Mesendoderm (in vitro differentiated cells): ENCODE measurements around the gene IQCM.

ENCODE experiments used
- DNase-seq: peaks from one replicate; pipeline ENCODE4 v3.0.0; 2013
- H2AK5ac ChIP-seq: 2 replicates; pipeline ENCODE4 v1.6.1; 2013; ENCODE audit warnings: low read length, inconsistent platforms
- H2BK120ac ChIP-seq: 2 replicates; pipeline ENCODE4 v1.6.1; 2013; ENCODE audit warnings: low read depth, mild to moderate bottlenecking, low read length, moderate library complexity, mixed read lengths
- H2BK15ac ChIP-seq: replicated peaks from 2 replicates; pipeline ENCODE4 v1.6.1; 2013; ENCODE audit warnings: low read depth, mild to moderate bottlenecking, moderate library complexity
- H2BK5ac ChIP-seq: 2 replicates; pipeline ENCODE4 v1.6.1; 2013; ENCODE audit warnings: low read length, inconsistent platforms
- H3K18ac ChIP-seq: 2 replicates; pipeline ENCODE4 v1.6.1; 2013; ENCODE audit warnings: mild to moderate bottlenecking, low read length, mixed read lengths
- H3K23ac ChIP-seq: one replicate; pipeline ENCODE4 v1.6.1; 2013; ENCODE audit warnings: low read length
- H3K27ac ChIP-seq: 2 replicates; pipeline ENCODE4 v1.5.1; 2013; ENCODE audit warnings: low read depth, mild to moderate bottlenecking, inconsistent platforms, low read length, moderate library complexity
- H3K27me3 ChIP-seq: 2 replicates; pipeline ENCODE4 v1.6.1; 2013; ENCODE audit warnings: low read length, control low read depth, mild to moderate bottlenecking, inconsistent platforms; ENCODE audit not compliant: insufficient read depth, poor library complexity
- H3K36me3 ChIP-seq: 2 replicates; pipeline ENCODE4 v1.6.1; 2013; ENCODE audit warnings: low read length, inconsistent platforms; ENCODE audit not compliant: control insufficient read depth, insufficient read depth
- H3K4ac ChIP-seq: one replicate; pipeline ENCODE4 v1.6.1; 2013; ENCODE audit warnings: low read depth, mild to moderate bottlenecking, low read length, moderate library complexity
- H3K4me1 ChIP-seq: 2 replicates; pipeline ENCODE4 v1.6.1; 2013; ENCODE audit warnings: low read depth, low read length, inconsistent platforms; ENCODE audit not compliant: control insufficient read depth
- H3K4me2 ChIP-seq: 2 replicates; pipeline ENCODE4 v1.6.1; 2013; ENCODE audit warnings: low read length
- H3K4me3 ChIP-seq: 2 replicates; pipeline ENCODE4 v1.5.1; 2013; ENCODE audit warnings: mild to moderate bottlenecking, low read length
- H3K56ac ChIP-seq: one replicate; pipeline ENCODE4 v1.6.1; 2013; ENCODE audit warnings: low read length
- H3K79me1 ChIP-seq: 2 replicates; pipeline ENCODE4 v1.6.1; 2013; ENCODE audit warnings: low read length, inconsistent platforms
- H3K79me2 ChIP-seq: 2 replicates; pipeline ENCODE4 v1.6.1; 2013; ENCODE audit warnings: mild to moderate bottlenecking, low read length; ENCODE audit not compliant: control insufficient read depth, insufficient read depth
- H3K9ac ChIP-seq: 2 replicates; pipeline ENCODE4 v1.6.1; 2013; ENCODE audit warnings: low read length, inconsistent platforms
- H4K5ac ChIP-seq: one replicate; pipeline ENCODE4 v1.6.1; 2013; ENCODE audit warnings: low read length
- H4K8ac ChIP-seq: one replicate; pipeline ENCODE4 v1.6.1; 2013; ENCODE audit warnings: low read depth, mild to moderate bottlenecking, control low read depth, low read length, moderate library complexity
- WGBS: extraction: QIAGEN DNeasy Blood & Tissue Kit; methylation state at CpG from one replicate; pipeline ENCODE4 v1.1.7; 2013; ENCODE audit warnings: low lambda C conversion rate, missing lambda C conversion rate; ENCODE audit not compliant: insufficient coverage; ENCODE audit errors: extremely low coverage; 5-methylcytosine and 5-hydroxymethylcytosine counted together

The IQCM gene

DNA sequence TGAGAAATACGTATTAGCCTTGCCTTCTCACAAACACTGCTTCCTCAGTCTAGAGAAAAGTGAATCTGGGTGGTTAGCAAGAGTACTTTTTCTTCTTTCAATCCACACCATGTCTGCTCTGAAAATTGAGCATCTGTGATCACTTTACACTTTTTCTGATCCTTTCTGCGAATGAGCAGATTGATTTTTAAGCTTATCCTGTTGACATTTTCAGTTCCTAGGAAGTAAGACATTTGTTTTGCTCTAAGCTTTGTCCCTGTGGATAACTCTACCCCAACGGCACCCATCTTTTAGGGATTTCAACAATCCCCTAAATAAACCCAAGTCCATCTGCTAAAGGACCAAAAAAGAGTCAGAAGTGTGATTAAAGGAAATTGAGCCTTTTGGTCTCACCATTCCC, 487.5 kb downstream of the IQCM start:
- H3K56ac ChIP-seq = no peak overlapping the region
- no peak overlapping the region for H3K18ac ChIP-seq
- H2AK5ac ChIP-seq = no peak overlapping the region
- no peak overlapping the region for H2BK5ac ChIP-seq
- no peaks in the 10 kb centered on the region for H3K27me3 ChIP-seq
- H3K9ac ChIP-seq = no peak overlapping the region
- H3K4ac ChIP-seq = no peak overlapping the region
- no peak overlapping the region for H3K27ac ChIP-seq
- no peak overlapping the region for H4K5ac ChIP-seq
- no peaks in the 10 kb centered on the region for H3K79me2 ChIP-seq
- H2BK15ac ChIP-seq = no peak overlapping the region
- H3K36me3 ChIP-seq = no peaks in the 10 kb centered on the region
- no peak overlapping the region for H3K4me2 ChIP-seq
- H3K4me3 ChIP-seq = no peak overlapping the region
- H3K4me1 ChIP-seq = no peaks in the 10 kb centered on the region
- WGBS = no CpG with 5 or more reads among the region's 3 CpGs
- H3K79me1 ChIP-seq = no peaks in the 10 kb centered on the region
- H2BK120ac ChIP-seq = no peak overlapping the region
- no peak overlapping the region for H3K23ac ChIP-seq
- no peak for DNase-seq
- no peak overlapping the region for H4K8ac ChIP-seq

DNA sequence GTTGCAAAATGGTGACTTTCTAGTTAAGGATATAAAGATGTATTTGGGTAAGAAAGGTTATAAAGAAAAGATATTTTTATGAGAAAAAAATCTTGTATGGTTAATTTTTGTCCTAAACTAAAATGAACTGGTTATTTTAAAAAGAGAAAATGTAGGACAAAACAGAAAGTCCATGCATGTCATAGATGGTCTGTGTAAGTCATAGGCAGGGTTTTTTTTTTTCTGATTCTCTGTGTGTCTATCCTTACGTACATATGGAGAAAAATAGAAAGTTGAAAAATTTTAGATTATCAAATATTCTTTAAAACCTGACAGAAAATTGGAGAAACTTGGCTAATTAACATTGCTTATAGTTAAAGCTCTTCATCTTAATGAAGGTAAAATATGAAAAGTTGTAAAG, 493.4 kb downstream of the IQCM start:
- Histone ChIP-seq H2BK15ac (no peak overlapping the region), H2AK5ac (no peak overlapping the region), H3K27ac (no peak overlapping the region), H3K18ac (no peak overlapping the region), H3K56ac (no peak overlapping the region), H3K36me3 (no peaks in the 10 kb centered on the region), H3K4me2 (no peak overlapping the region), H3K27me3 (no peaks in the 10 kb centered on the region), H2BK5ac (no peak overlapping the region), H3K9ac (no peak overlapping the region), H3K4me3 (no peak overlapping the region), H4K8ac (no peak overlapping the region), H2BK120ac (no peak overlapping the region), H3K79me1 (no peaks in the 10 kb centered on the region), H4K5ac (no peak overlapping the region), H3K79me2 (no peaks in the 10 kb centered on the region), H3K4ac (no peak overlapping the region), H3K23ac (no peak overlapping the region), H3K4me1 (no peaks in the 10 kb centered on the region)
- no CpG with 5 or more reads among the region's 1 CpG for WGBS
- peak; percentile 37 for DNase-seq

DNA sequence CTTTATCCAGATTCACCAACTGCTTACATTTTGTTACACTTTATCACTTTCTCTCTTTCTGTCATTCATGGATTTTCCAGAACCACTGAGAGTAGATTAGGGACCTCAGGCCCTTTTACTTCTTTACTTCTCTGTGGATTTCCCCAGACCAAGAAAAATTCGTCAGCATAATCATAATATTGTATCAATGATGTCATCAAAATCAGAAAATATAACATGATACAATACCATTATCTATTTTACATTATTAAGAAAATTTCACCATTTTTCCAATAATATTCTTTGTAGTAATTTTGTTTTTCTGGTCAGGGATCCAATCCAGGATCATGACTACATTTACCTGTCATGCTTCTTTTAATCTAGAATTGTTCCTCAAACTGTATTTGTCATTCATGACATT, 494.2 kb downstream of the IQCM start:
- Histone ChIP-seq H4K5ac (no peak overlapping the region), H2BK15ac (no peak overlapping the region), H3K18ac (no peak overlapping the region), H3K4me2 (no peak overlapping the region), H3K27ac (no peak overlapping the region), H2AK5ac (no peak overlapping the region), H2BK120ac (no peak overlapping the region), H3K36me3 (no peaks in the 10 kb centered on the region), H3K56ac (no peak overlapping the region), H3K79me1 (no peaks in the 10 kb centered on the region), H3K79me2 (no peaks in the 10 kb centered on the region), H3K27me3 (no peaks in the 10 kb centered on the region), H3K4ac (no peak overlapping the region), H4K8ac (no peak overlapping the region), H3K9ac (no peak overlapping the region), H3K23ac (no peak overlapping the region), H3K4me1 (no peaks in the 10 kb centered on the region), H3K4me3 (no peak overlapping the region), H2BK5ac (no peak overlapping the region)
- WGBS = no CpG with 5 or more reads among the region's 1 CpG
- DNase-seq = no peak

DNA sequence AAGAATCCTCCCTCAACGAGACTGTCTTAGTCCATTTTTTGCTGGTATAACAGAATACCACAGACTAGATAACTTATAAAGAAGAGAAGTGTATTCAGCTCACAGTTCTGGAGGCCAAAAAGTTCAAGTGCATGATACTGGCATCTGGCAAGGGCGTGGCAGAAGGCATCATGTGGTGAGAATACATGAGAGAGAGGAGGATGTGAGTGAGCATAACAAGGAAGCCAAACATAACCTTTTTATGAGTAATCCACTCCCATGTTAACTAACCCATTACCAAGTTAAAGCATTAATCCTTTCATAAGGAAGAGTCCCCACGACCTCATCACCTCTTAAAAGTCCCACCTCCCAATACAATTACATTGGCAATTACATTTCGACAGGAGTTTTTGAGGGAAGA, 504.6 kb downstream of the IQCM start:
- no peak overlapping the region for H3K18ac ChIP-seq
- no peaks in the 10 kb centered on the region for H3K79me1 ChIP-seq
- no peak overlapping the region for H3K23ac ChIP-seq
- no peak overlapping the region for H2BK15ac ChIP-seq
- no peak for DNase-seq
- no peaks in the 10 kb centered on the region for H3K27me3 ChIP-seq
- no peak overlapping the region for H2BK120ac ChIP-seq
- H3K56ac ChIP-seq = no peak overlapping the region
- H2AK5ac ChIP-seq = no peak overlapping the region
- no peak overlapping the region for H3K4me2 ChIP-seq
- H2BK5ac ChIP-seq = no peak overlapping the region
- H4K5ac ChIP-seq = no peak overlapping the region
- no peak overlapping the region for H3K4ac ChIP-seq
- WGBS = no CpG with 5 or more reads among the region's 4 CpGs
- H3K36me3 ChIP-seq = no peaks in the 10 kb centered on the region
- H3K4me3 ChIP-seq = no peak overlapping the region
- H3K9ac ChIP-seq = no peak overlapping the region
- H3K27ac ChIP-seq = no peak overlapping the region
- H4K8ac ChIP-seq = no peak overlapping the region
- no peaks in the 10 kb centered on the region for H3K4me1 ChIP-seq
- H3K79me2 ChIP-seq = no peaks in the 10 kb centered on the region

DNA sequence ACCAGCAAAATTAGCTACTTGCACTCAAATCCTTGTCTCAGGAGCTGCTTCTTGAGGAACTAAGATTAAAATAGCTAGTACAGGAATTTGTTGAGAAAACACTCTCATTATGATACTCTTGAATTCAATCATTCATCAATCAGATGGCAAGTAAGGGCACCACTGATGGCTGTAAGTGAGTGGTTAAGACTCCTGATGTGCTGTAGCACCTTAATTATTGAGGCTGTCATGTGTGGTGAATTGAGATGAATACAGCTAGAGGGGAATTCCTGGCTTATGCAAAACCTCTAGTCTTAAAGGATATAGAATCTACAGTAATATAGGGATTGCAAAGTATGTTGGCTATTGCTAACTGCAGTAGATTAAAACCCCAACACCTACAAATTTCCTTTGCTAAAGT, 509.1 kb downstream of the IQCM start:
- H3K9ac ChIP-seq = no peak overlapping the region
- no peaks in the 10 kb centered on the region for H3K27me3 ChIP-seq
- no peak overlapping the region for H3K18ac ChIP-seq
- H3K4me1 ChIP-seq = no peaks in the 10 kb centered on the region
- no peak overlapping the region for H2BK120ac ChIP-seq
- H4K5ac ChIP-seq = no peak overlapping the region
- H3K4me3 ChIP-seq = no peak overlapping the region
- H2BK5ac ChIP-seq = no peak overlapping the region
- H3K27ac ChIP-seq = no peak overlapping the region
- H3K79me1 ChIP-seq = no peaks in the 10 kb centered on the region
- H3K56ac ChIP-seq = no peak overlapping the region
- no peak overlapping the region for H3K23ac ChIP-seq
- H2AK5ac ChIP-seq = no peak overlapping the region
- no peak overlapping the region for H3K4ac ChIP-seq
- no peak overlapping the region for H4K8ac ChIP-seq
- H3K79me2 ChIP-seq = no peaks in the 10 kb centered on the region
- H3K36me3 ChIP-seq = no peaks in the 10 kb centered on the region
- no peak overlapping the region for H3K4me2 ChIP-seq
- DNase-seq = no peak
- no peak overlapping the region for H2BK15ac ChIP-seq
